ENCODE results near the gene NPC1.

The NPC1 gene

GRCh38 chr18:23541349-23542093, 44.8 kb downstream of the NPC1 start:
- Histone ChIP-seq H2AFZ (no peak overlapping the region), H3K27me3 (ENCODE audit: control insufficient read depth, insufficient read depth, low read length) (no peaks in the 10 kb centered on the region), H3K79me2 (no peaks in the 10 kb centered on the region), H3K4me2 (ENCODE audit: low read length) (no peak overlapping the region), H3K27ac (no peak overlapping the region), H3K36me3 (ENCODE audit: control insufficient read depth, insufficient read depth, low read length) (no peaks in the 10 kb centered on the region), H3K9me3 (ENCODE audit: control insufficient read depth, low read length) (no peaks in the 10 kb centered on the region), H3K4me3 (ENCODE audit: low read depth, low read length) (no peak overlapping the region), H3K4me1 (peaks cover 4% of the 10 kb centered on the region), H3K9ac (no peak overlapping the region)
- TF ChIP-seq CTCF (IDR thresholded peaks at IDR 0.05) = no peak

- H3K4me2 ChIP-seq (ENCODE audit: low read length) = no peak overlapping the region
- H3K27me3 ChIP-seq (ENCODE audit: control insufficient read depth, insufficient read depth, low read length) = no peaks in the 10 kb centered on the region
- TF ChIP-seq CTCF (IDR thresholded peaks at IDR 0.05) = no peak
- H3K9ac ChIP-seq = no peak overlapping the region
- no peak overlapping the region for H3K4me3 ChIP-seq (ENCODE audit: low read depth, low read length)
- H3K36me3 ChIP-seq (ENCODE audit: control insufficient read depth, insufficient read depth, low read length) = no peaks in the 10 kb centered on the region
- no peaks in the 10 kb centered on the region for H3K79me2 ChIP-seq
- no peaks in the 10 kb centered on the region for H3K4me1 ChIP-seq
- no peak overlapping the region for H2AFZ ChIP-seq
- H3K27ac ChIP-seq = no peak overlapping the region
- H3K9me3 ChIP-seq (ENCODE audit: control insufficient read depth, low read length) = no peaks in the 10 kb centered on the region
Observed at GRCh38 chr18:23540867-23541266, 45.4 kb downstream of the NPC1 start.

GRCh38 chr18:23539911-23540525, 46.3 kb downstream of the NPC1 start:
- H3K4me1 ChIP-seq = no peaks in the 10 kb centered on the region
- no peaks in the 10 kb centered on the region for H3K79me2 ChIP-seq
- H2AFZ ChIP-seq = no peak overlapping the region
- no peak overlapping the region for H3K4me3 ChIP-seq (ENCODE audit: low read depth, low read length)
- no peaks in the 10 kb centered on the region for H3K9me3 ChIP-seq (ENCODE audit: control insufficient read depth, low read length)
- no peak overlapping the region for H3K4me2 ChIP-seq (ENCODE audit: low read length)
- H3K27ac ChIP-seq = no peak overlapping the region
- H3K9ac ChIP-seq = no peak overlapping the region
- no peaks in the 10 kb centered on the region for H3K27me3 ChIP-seq (ENCODE audit: control insufficient read depth, insufficient read depth, low read length)
- TF ChIP-seq CTCF (IDR thresholded peaks at IDR 0.05) = no peak
- H3K36me3 ChIP-seq (ENCODE audit: control insufficient read depth, insufficient read depth, low read length) = no peaks in the 10 kb centered on the region

GRCh38 chr18:23539296-23539695, 47.0 kb downstream of the NPC1 start:
- no peak overlapping the region for H3K4me2 ChIP-seq (ENCODE audit: low read length)
- no peaks in the 10 kb centered on the region for H3K4me1 ChIP-seq
- H3K27me3 ChIP-seq (ENCODE audit: control insufficient read depth, insufficient read depth, low read length) = no peaks in the 10 kb centered on the region
- no peak overlapping the region for H3K27ac ChIP-seq
- H2AFZ ChIP-seq = no peak overlapping the region
- H3K36me3 ChIP-seq (ENCODE audit: control insufficient read depth, insufficient read depth, low read length) = no peaks in the 10 kb centered on the region
- no peaks in the 10 kb centered on the region for H3K9me3 ChIP-seq (ENCODE audit: control insufficient read depth, low read length)
- no peak for TF ChIP-seq CTCF (IDR thresholded peaks at IDR 0.05)
- H3K9ac ChIP-seq = no peak overlapping the region
- no peaks in the 10 kb centered on the region for H3K79me2 ChIP-seq
- H3K4me3 ChIP-seq (ENCODE audit: low read depth, low read length) = no peak overlapping the region

GRCh38 chr18:23538870-23539269, 47.4 kb downstream of the NPC1 start:
- H3K27me3 ChIP-seq (ENCODE audit: control insufficient read depth, insufficient read depth, low read length) = no peaks in the 10 kb centered on the region
- no peak for TF ChIP-seq CTCF (IDR thresholded peaks at IDR 0.05)
- no peak overlapping the region for H3K9ac ChIP-seq
- no peak overlapping the region for H3K27ac ChIP-seq
- no peaks in the 10 kb centered on the region for H3K79me2 ChIP-seq
- H3K4me2 ChIP-seq (ENCODE audit: low read length) = no peak overlapping the region
- H3K9me3 ChIP-seq (ENCODE audit: control insufficient read depth, low read length) = no peaks in the 10 kb centered on the region
- H3K4me3 ChIP-seq (ENCODE audit: low read depth, low read length) = no peak overlapping the region
- H2AFZ ChIP-seq = no peak overlapping the region
- no peaks in the 10 kb centered on the region for H3K4me1 ChIP-seq
- no peaks in the 10 kb centered on the region for H3K36me3 ChIP-seq (ENCODE audit: control insufficient read depth, insufficient read depth, low read length)
